Mucosa of descending colon (tissue), 3 donors: ENCODE results near the gene PARM1. TPM values are rescaled to one million over a fixed set of nuclear protein-coding genes. Genes with fewer than 3 reads are reported as not detected.

Experiments used
- ATAC-seq: fragments of 200-7000 bp; cut with Tn5 transposase; one replicate; pipeline ENCODE4 v1.9.1; 2020; ENCODE audit warnings: mild to moderate bottlenecking, moderate library complexity
- DNase-seq, 3 donors: peaks; one replicate each; pipeline ENCODE4 v3.0.0-alpha.2; 2020
- H3K36me3 ChIP-seq: fragments of 200-600 bp; one replicate; pipeline ENCODE4 v1.8.0; 2021; ENCODE audit warnings: low read depth, mild to moderate bottlenecking
- H3K4me1 ChIP-seq: fragments of 200-600 bp; one replicate; pipeline ENCODE4 v1.8.0; 2021; ENCODE audit warnings: low read depth, mild to moderate bottlenecking
- H3K4me3 ChIP-seq: fragments of 200-600 bp; one replicate; pipeline ENCODE4 v1.8.0; 2021; ENCODE audit warnings: mild to moderate bottlenecking
- H3K9me3 ChIP-seq: fragments of 200-600 bp; one replicate; pipeline ENCODE4 v1.8.0; 2021; ENCODE audit warnings: mild to moderate bottlenecking
- intact Hi-C, 2 donors: fragments of 100-400 bp; cut with DNase I in 1 of 2; cut with micrococcal nuclease in 1 of 2; formaldehyde crosslinking; loops; one replicate each; pipeline versions ENCODE4 v1.11.0 to v1.11.1; 2022; cut with DNase I, micrococcal nuclease
- total RNA-seq, 3 donors: library from RNA; stranded (reverse); fragmentation: NEBNext Ultra II Directional in 2 of 3; extraction: Animal tissue kit (Norgen Biotek cat#: 25700) in 2 of 3; gene quantifications; one replicate each; pipeline versions ENCODE4 v1.2.1 to v1.2.4, GENCODE V29; 2021 to 2023
- TF ChIP-seq, protein P1 (sequence below): fragments of 200-600 bp; IDR thresholded peaks from one replicate; pipeline ENCODE4 v1.8.0; 2022; ENCODE audit warnings: antibody characterized with exemption, mild to moderate bottlenecking
- donor health status: DM: no; HTN: no; CAD: no; lungs with moderate emphysema.
- donor health status: DM: no; HTN: no; CAD: no.
- donor health status: DM: no; HTN: yes; CAD: no.

Gene PARM1
- total RNA-seq, 3 donors from 2014 or later = 120 to 286 (median 209) TPM

DNA sequence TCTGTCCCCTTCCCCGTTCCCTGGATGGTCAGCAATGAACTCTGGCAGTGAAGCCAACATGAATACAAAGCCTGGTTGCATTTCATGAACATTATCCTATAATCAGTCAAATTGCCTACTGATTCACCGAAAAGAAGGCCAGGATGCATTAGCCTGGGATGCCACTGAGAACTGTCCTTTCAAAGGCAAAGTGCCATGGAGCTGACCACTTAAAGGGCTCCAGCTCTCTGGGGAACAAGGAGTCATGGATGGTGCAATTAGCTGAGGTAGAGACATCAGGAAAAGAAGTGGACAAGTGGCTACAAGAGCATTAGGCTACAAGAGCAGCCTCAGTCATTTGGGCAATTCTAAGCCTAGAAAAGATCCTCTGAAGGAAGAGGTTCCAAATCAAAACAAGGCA, 69.0 kb downstream of the PARM1 start:
- Histone ChIP-seq H3K36me3 (no peaks in the 10 kb centered on the region), H3K9me3 (no peaks in the 10 kb centered on the region), H3K4me1 (no peaks in the 10 kb centered on the region), H3K4me3 (no peak overlapping the region)
- TF ChIP-seq, protein P1, sequence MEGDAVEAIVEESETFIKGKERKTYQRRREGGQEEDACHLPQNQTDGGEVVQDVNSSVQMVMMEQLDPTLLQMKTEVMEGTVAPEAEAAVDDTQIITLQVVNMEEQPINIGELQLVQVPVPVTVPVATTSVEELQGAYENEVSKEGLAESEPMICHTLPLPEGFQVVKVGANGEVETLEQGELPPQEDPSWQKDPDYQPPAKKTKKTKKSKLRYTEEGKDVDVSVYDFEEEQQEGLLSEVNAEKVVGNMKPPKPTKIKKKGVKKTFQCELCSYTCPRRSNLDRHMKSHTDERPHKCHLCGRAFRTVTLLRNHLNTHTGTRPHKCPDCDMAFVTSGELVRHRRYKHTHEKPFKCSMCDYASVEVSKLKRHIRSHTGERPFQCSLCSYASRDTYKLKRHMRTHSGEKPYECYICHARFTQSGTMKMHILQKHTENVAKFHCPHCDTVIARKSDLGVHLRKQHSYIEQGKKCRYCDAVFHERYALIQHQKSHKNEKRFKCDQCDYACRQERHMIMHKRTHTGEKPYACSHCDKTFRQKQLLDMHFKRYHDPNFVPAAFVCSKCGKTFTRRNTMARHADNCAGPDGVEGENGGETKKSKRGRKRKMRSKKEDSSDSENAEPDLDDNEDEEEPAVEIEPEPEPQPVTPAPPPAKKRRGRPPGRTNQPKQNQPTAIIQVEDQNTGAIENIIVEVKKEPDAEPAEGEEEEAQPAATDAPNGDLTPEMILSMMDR = no peak
- ATAC-seq (no peak), DNase-seq (no peak)
- intact Hi-C loops = no loop called here

- TF ChIP-seq, protein P1 = no peak
- Histone ChIP-seq H3K4me1 (no peaks in the 10 kb centered on the region), H3K36me3 (no peaks in the 10 kb centered on the region), H3K9me3 (peaks cover 2% of the 10 kb centered on the region), H3K4me3 (no peak overlapping the region)
- DNase-seq = no peak
- intact Hi-C loops = no loop called here
- ATAC-seq = no peak
Measured at GRCh38 chr4:75002381-75002780, 69.5 kb downstream of the PARM1 start.

- Histone ChIP-seq H3K4me1 (no peaks in the 10 kb centered on the region), H3K4me3 (no peak overlapping the region), H3K9me3 (peaks cover 4% of the 10 kb centered on the region), H3K36me3 (no peaks in the 10 kb centered on the region)
- no peak for DNase-seq
- intact Hi-C loops = no loop called here
- TF ChIP-seq, protein P1 = no peak
- no peak for ATAC-seq
Measured at GRCh38 chr4:75003979-75004378, 71.1 kb downstream of the PARM1 start.

DNA sequence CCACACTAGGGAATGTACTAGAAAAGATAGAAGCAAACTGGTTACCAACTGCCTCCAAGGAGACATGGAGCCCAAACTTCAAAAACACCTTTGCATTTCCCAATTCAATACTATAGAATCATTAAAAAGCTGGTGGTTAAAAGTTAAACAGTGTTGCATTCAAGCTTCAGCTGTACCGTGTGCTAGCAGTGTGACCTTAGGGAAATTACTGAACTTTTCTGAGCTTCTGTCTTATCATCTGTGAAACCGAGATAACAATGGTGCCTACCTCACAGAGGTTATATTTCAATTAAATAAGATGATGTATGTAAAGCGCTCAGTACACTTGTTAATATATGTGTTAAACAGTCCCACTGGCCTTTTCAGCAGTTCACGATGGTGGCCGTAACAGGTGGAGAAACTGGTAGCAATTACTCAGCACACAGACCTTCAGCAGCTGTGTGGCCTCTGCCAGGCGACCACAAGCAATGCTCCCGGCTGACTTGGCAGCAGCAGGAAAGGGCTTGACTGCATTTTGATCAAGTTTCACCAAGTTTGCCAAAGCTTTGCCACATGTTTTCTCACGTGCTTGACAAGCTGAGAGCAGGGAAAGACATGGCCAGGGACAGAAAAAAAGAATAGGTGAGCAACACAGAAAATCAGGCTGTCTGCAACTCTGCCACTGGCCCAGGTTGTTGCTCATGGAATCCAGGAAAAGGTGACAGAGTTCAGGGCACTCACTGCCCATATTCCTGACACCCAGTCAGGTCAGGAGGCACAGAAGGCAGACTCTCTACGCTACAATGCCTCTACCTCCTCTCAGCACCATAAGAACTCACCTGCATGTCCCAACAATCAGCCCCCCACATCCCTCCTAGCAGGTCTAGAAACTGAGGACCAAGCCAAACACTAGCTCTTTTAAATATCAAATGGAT, 72.1 kb downstream of the PARM1 start:
- TF ChIP-seq, protein P1 = no peak
- intact Hi-C loops = no loop called here
- Histone ChIP-seq H3K4me1 (no peaks in the 10 kb centered on the region), H3K4me3 (no peak overlapping the region), H3K36me3 (no peaks in the 10 kb centered on the region), H3K9me3 (peaks cover 4% of the 10 kb centered on the region)
- no peak for DNase-seq
- peak; percentile 54 for ATAC-seq

GRCh38 chr4:75005727-75006126, 72.8 kb downstream of the PARM1 start:
- H3K9me3 ChIP-seq = peaks cover 4% of the 10 kb centered on the region
- no peaks in the 10 kb centered on the region for H3K4me1 ChIP-seq
- ATAC-seq = no peak
- no peaks in the 10 kb centered on the region for H3K36me3 ChIP-seq
- DNase-seq = no peak
- no peak overlapping the region for H3K4me3 ChIP-seq
- intact Hi-C loops = no loop called here
- TF ChIP-seq, protein P1 = no peak
